OCI-LY3 (cell line): Measurements from ENCODE around the gene ERAS.

ENCODE experiments used
- H2AFZ ChIP-seq: fragments of 200-600, 300-600 bp; shearing (Covaris generic); 2 replicates; pipeline ENCODE4 v1.6.0; 2014; ENCODE audit warnings: antibody characterized with exemption, low read depth, low read length
- H3K27ac ChIP-seq: fragments of 200-600, 300-600 bp; sonication (generic); 2 replicates; pipeline ENCODE4 v1.5.1; 2014; ENCODE audit warnings: mild to moderate bottlenecking, low read length, moderate library complexity, mixed read lengths
- H3K27me3 ChIP-seq: fragments of 200-600, 300-600 bp; sonication (generic); 2 replicates; pipeline ENCODE4 v1.6.1; 2014; ENCODE audit warnings: low read depth, low read length, mixed read lengths
- H3K36me3 ChIP-seq: fragments of 200-600, 300-600 bp; sonication (generic); replicated peaks from 2 replicates; pipeline ENCODE3; 2014; ENCODE audit warnings: low read depth, low read length, mixed read lengths
- H3K4me1 ChIP-seq: fragments of 300-600, 200-600 bp; sonication (generic); 2 replicates; pipeline ENCODE4 v1.6.1; 2014; ENCODE audit warnings: low read length, mixed read lengths
- H3K4me2 ChIP-seq: fragments of 200-600, 300-600 bp; sonication (generic); 2 replicates; pipeline ENCODE4 v1.6.1; 2014; ENCODE audit warnings: low read length, mixed read lengths
- H3K4me3 ChIP-seq: fragments of 300-600, 200-600 bp; sonication (generic); 2 replicates; pipeline ENCODE4 v1.5.1; 2014; ENCODE audit warnings: antibody characterized with exemption, mild to moderate bottlenecking, low read length, moderate library complexity
- H3K79me2 ChIP-seq: fragments of 300-600, 200-600 bp; shearing (Covaris generic); 2 replicates; pipeline ENCODE4 v1.6.1; 2014; ENCODE audit warnings: mild to moderate bottlenecking, low read length, mixed read lengths
- H3K9ac ChIP-seq: fragments of 300-600, 200-600 bp; shearing (Covaris generic); 2 replicates; pipeline ENCODE4 v1.6.0; 2014; ENCODE audit warnings: mild to moderate bottlenecking, low read length, moderate library complexity
- H3K9me3 ChIP-seq: fragments of 200-600, 300-600 bp; shearing (Covaris generic); 2 replicates; pipeline ENCODE4 v1.6.1; 2014; ENCODE audit warnings: low read length, mixed read lengths; ENCODE audit not compliant: insufficient read depth
- H4K20me1 ChIP-seq: fragments of 200-600, 300-600 bp; sonication (generic); 2 replicates; pipeline ENCODE4 v1.6.1; 2016; ENCODE audit warnings: low read length, mixed read lengths; ENCODE audit not compliant: insufficient read depth
- EZH2phosphoT487 ChIP-seq: fragments of 200-600 bp; shearing (Covaris generic); IDR thresholded peaks from 2 replicates; pipeline ENCODE4 v1.6.1; 2018; ENCODE audit warnings: antibody characterized with exemption, mixed run types, low read depth
- TF ChIP-seq, protein P1 (sequence below): fragments of 200-600, 300-600 bp; sonication (generic); IDR thresholded peaks from 2 replicates; pipeline ENCODE4 v1.5.1; 2014; ENCODE audit warnings: antibody characterized with exemption, low read length, low read depth

Gene ERAS

DNA sequence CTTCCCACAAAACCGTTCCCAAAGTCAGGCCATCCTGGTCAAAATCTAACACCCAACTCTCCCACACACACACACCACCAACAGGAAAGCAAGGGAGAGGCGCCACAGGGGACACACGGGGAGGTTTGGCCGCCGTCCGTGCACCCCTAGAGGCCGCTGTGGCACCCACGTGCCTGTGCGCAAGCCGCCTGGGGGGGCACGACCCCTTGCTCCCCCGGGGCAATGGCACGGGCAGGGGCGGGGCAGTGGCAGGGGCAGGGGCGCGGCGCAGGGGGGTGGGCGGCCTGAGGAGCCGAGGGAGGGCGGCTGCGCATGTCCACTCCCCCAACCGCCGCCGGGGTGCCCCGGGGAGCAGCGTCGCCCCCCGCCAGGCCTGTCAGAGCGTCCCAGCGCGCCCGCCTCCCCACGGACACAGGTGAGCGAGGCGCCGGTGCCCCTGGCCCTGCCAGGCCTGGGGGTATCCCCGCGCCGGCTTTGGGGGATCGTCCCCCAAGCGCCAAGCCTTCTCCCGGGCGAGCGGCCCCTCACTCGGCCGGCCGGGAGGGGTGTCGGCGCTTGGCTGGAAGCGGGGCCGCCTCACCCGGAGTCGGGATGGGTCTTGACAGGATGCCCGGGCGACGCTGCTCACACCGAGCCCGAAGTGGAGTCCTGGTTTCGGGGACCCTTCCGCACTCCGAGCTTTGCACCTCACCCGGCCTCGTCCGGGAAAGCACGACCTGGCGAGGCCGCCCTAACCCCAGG lies at the start of gene ERAS:
Gene ERAS (plus strand): TSS at position 379 of the 741 bp plus-strand sequence. CDS start 2,611 bp downstream, outside the sequence.
- Histone ChIP-seq H3K4me2 (no peak within 1 kb of the TSS), H3K79me2 (no peaks in the 10 kb centered on the region), H3K9me3 (no peaks in the 10 kb centered on the region), H3K4me1 (no peaks in the 10 kb centered on the region), H3K4me3 (no peak within 1 kb of the TSS), H4K20me1 (no peaks in the 10 kb centered on the region), H2AFZ (no peak within 1 kb of the TSS), H3K36me3 (no peaks in the 10 kb centered on the region), H3K27ac (no peak within 1 kb of the TSS), H3K9ac (no peak within 1 kb of the TSS), H3K27me3 (no peaks in the 10 kb centered on the region)
- TF ChIP-seq, protein P1, sequence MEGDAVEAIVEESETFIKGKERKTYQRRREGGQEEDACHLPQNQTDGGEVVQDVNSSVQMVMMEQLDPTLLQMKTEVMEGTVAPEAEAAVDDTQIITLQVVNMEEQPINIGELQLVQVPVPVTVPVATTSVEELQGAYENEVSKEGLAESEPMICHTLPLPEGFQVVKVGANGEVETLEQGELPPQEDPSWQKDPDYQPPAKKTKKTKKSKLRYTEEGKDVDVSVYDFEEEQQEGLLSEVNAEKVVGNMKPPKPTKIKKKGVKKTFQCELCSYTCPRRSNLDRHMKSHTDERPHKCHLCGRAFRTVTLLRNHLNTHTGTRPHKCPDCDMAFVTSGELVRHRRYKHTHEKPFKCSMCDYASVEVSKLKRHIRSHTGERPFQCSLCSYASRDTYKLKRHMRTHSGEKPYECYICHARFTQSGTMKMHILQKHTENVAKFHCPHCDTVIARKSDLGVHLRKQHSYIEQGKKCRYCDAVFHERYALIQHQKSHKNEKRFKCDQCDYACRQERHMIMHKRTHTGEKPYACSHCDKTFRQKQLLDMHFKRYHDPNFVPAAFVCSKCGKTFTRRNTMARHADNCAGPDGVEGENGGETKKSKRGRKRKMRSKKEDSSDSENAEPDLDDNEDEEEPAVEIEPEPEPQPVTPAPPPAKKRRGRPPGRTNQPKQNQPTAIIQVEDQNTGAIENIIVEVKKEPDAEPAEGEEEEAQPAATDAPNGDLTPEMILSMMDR = no peak
- no peak for TF ChIP-seq EZH2phosphoT487

GRCh38 chrX:48776818-48777439 lies 49.4 kb upstream of the ERAS start:
- no peaks in the 10 kb centered on the region for H3K79me2 ChIP-seq
- H3K27ac ChIP-seq = no peak overlapping the region
- no peaks in the 10 kb centered on the region; the same call in 1 of the 2 replicates for H3K27me3 ChIP-seq
- no peak overlapping the region for H3K9ac ChIP-seq
- H3K9me3 ChIP-seq = no peaks in the 10 kb centered on the region
- no peaks in the 10 kb centered on the region for H3K36me3 ChIP-seq
- H3K4me3 ChIP-seq = no peak overlapping the region
- TF ChIP-seq, protein P1 = no peak
- TF ChIP-seq EZH2phosphoT487 = no peak
- no peaks in the 10 kb centered on the region for H4K20me1 ChIP-seq
- H2AFZ ChIP-seq = no peak overlapping the region
- H3K4me1 ChIP-seq = no peaks in the 10 kb centered on the region
- no peak overlapping the region for H3K4me2 ChIP-seq

- H3K4me1 ChIP-seq = no peaks in the 10 kb centered on the region
- H3K9ac ChIP-seq = no peak overlapping the region
- H3K27me3 ChIP-seq = no peaks in the 10 kb centered on the region; the same call in 1 of the 2 replicates
- no peak overlapping the region for H3K4me2 ChIP-seq
- H3K4me3 ChIP-seq = no peak overlapping the region
- TF ChIP-seq, protein P1 = no peak
- no peak for TF ChIP-seq EZH2phosphoT487
- no peaks in the 10 kb centered on the region for H3K79me2 ChIP-seq
- H4K20me1 ChIP-seq = no peaks in the 10 kb centered on the region
- no peaks in the 10 kb centered on the region for H3K9me3 ChIP-seq
- no peak overlapping the region for H2AFZ ChIP-seq
- no peak overlapping the region for H3K27ac ChIP-seq
- no peaks in the 10 kb centered on the region for H3K36me3 ChIP-seq
Observed at GRCh38 chrX:48779399-48779798, 46.9 kb upstream of the ERAS start.

DNA sequence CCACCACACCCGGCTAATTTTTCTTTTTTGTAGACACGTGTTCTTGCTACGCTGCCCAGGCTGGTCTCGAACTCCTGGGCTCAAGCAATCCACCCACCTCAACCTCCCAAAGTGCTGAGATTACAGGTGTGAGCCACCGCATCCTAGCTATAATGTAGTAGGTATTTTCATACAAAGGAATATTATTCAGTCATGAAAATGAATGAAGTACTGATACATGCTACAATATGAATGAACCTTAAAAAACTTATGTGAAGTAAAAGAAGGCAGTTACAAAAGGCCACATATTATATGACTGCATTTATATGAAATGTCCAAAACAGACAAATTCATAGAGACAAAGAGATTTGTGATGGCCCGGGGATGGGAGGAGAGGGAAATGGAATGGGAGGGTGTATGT lies 44.6 kb upstream of the ERAS start:
- TF ChIP-seq, protein P1 = no peak
- no peak for TF ChIP-seq EZH2phosphoT487
- no peak overlapping the region for H2AFZ ChIP-seq
- H3K9ac ChIP-seq = no peak overlapping the region
- H3K27me3 ChIP-seq = no peaks in the 10 kb centered on the region; the same call in 1 of the 2 replicates
- no peaks in the 10 kb centered on the region for H3K4me1 ChIP-seq
- H3K4me2 ChIP-seq = no peak overlapping the region
- H3K9me3 ChIP-seq = no peaks in the 10 kb centered on the region
- H3K27ac ChIP-seq = no peak overlapping the region
- H3K4me3 ChIP-seq = no peak overlapping the region
- no peaks in the 10 kb centered on the region for H3K36me3 ChIP-seq
- no peaks in the 10 kb centered on the region for H3K79me2 ChIP-seq
- no peaks in the 10 kb centered on the region for H4K20me1 ChIP-seq
